ENCODE data around the gene CTTN. TPM values are rescaled to one million over a fixed set of nuclear protein-coding genes. Genes with fewer than 3 reads are reported as not detected.

Gene CTTN
- 0.98 and 1.3 TPM in 2 replicates for total RNA-seq

DNA sequence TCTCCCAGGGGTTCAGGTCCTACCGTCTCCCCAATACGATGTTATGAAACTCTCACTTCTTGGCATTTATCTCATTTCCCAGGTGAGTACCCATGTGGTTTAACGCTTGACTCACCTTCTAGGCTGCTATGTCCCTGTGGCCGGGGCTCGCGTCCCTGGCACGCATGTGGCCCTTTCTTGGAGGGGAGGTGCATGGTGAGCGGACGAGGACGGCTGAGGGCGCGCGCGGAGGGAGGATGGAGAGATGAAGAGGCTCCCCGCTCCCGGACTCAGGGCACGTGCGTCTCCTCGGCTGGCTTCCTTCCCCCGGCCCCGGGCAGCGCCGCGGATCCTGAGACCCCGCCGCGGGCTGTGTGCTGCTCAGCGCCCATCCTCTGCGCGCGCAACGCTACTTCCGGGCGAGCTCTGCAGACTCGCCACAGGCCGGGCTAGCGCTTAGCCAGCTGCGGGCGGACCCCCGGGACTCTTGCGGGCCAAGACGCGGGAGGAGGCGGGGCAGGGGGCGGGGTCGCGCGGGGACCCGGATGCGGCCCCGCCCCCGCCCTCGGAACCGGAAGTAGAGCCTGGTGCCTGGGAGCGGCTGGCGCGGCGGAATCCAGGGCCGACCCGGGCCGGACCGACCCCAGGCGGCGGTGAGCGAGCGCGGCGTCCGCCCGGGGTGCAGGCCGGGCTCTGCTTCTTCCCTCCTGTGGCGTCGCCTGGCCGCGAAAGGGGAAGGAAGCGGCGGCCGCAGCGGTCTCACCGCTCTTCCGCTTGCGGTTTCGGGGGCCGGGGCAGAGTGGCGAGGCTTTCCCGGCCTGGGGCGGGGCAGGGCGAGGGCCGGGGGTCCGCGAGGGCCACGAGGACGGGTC, at the start of gene CTTN:
CTTN (plus strand) TSS at position 547 of the 851 bp plus-strand sequence. CDS start 8,769 bp downstream, outside the sequence.
- intact Hi-C loops (cut with micrococcal nuclease), result loop anchor here (2.0 kb wide), 2 partner anchors 33 to 127 kb away; partner anchors contain the start of gene PPFIA1

DNA sequence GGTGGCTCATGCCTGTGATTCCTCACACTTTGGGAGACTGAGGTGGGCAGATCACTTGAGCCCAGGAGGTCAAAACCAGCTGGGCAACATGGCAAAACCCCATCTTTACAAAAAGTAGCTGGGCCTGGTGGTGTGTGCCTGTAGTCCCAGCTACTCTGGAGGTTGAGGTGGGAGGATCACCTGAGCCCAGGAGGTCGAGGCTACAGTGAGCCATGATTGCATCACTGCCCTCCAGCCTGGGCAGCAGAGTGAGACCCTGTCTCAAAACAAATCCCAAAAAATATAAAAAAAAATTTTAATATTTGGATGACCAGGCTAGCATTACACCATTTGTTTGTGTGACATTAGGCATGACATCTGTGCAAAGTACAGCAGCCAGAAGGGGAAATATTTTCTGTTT, 49.7 kb upstream of the CTTN start:
- intact Hi-C loops (cut with micrococcal nuclease), result no loop called here

DNA sequence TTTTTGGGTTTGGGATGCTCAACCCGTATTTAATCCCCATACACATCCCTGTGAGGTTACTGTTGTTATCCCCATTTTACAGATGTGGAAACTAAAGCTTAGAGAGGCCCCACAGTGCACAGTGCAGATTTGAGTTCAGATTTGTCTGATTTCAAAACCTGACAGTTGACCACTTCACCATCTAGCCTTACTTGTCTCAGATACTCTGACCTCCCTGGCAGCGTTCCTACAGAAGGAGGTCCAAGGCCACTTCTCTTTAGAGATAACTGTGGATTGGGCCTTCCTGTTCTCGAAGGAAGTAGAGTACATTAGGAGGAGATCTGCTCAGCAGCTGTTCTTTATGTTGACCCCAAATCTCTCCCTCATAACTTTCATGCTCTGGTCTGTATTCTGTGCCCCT, 46.7 kb upstream of the CTTN start:
- intact Hi-C loops (cut with micrococcal nuclease), result no loop called here

DNA sequence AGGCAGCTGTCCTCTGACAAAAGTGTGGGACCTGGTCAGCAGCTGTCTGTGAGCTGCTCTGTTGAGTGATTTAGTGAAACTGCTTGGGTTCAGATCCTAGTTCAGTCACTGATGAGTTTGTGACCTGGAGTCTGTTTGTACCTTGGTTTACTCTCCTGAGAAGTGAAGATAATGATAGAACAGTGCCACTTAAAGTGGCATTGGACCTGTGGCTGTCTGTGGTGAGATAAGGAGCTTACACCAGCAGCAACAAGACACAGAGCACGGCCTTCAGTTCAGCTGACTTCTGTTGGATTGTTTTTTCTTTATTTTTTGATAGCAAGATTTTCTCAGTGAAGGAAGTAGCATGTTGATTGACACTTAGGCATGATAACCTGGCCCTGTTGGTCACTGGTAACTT, 46.2 kb upstream of the CTTN start:
- intact Hi-C loops (cut with micrococcal nuclease), result no loop called here

DNA sequence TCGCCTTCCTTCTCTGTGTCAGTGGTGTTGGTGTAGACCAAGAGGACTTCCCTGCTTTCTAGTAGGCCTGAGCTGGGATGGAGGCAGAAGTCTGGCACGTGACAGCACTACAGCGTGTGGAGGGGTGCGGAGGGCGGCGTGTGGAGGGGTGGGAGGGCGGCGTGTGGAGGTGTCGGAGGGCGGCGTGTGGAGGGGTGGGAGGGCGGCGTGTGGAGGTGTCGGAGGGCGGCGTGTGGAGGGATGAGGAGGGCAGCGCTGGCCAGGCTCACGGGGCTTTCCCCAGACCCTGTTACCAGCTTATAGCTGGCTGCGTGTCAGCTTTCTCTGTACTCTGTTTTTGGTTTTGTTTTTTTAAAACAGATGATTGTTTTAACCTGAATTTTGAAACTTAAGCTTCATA, 45.7 kb upstream of the CTTN start:
- intact Hi-C loops (cut with micrococcal nuclease), result no loop called here

DNA sequence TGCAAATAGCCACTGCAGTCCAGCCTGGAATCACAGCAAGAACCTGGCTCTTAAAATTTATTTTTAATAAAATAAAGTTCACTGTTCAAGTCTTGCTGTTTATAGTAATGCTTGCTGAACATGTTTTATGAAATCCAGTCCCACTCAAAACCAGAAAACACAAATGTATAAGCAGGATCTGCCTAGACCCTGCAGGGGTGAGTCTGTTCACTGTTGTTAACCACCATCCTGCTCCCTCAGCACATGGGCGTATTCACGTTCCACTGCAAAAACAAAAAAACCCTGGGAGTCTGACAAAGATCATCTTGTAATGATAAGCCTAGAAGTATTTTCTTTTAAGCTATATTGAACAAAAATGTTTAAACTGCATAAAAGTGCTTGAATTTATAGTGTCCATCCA, 45.0 kb upstream of the CTTN start:
- intact Hi-C loops (cut with micrococcal nuclease), result no loop called here

DNA sequence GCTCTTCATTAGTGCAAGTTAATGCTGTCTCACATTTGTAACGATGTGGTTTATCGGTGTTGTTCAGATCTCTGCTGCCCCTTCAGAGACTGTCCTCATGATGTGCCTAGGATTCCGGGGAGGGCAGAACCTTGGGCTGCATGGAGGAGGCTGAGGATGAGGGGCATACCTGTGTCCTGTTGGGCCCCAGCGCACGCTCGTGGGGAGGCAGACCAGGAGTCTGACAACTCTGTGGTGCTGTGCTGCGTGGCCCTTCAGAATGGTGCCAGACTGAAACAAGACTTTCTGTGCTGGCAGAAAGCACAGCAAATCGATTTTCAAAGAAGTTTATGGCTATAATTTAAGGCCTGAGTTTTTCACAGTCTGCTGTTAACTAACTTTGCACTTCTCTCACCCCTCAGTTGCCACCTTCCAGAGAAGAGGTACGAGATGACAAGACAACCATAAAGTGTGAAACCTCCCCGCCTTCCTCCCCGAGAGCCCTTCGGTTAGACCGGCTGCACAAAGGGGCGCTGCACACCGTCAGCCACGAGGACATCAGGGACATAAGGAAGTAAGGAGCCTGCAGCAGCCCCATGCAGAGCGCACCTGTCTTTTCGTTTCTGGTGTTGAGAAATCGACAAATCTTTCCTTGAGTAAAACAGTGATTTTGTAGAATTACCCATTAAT, 44.3 kb upstream of the CTTN start:
- intact Hi-C loops (cut with micrococcal nuclease), result no loop called here

DNA sequence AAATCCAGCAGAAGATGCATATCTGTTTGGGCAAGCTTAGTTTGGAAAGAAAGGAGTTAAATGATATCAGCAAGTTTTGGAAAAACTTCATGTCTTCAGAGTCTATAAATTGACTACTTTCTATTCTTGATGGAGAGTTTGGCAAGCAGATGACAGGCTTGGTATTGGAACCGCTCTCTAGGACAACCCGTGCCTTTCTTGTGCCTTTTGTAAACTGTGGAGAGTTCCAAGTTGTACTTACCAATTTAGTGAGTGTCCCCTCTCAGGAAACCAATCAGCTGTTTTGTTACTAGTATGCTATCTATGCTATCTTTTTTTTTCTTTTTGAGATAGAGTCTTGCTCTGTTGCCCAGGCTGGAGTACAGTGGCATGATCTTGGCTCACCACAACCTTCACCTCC, 43.7 kb upstream of the CTTN start:
- intact Hi-C loops (cut with micrococcal nuclease), result no loop called here

DNA sequence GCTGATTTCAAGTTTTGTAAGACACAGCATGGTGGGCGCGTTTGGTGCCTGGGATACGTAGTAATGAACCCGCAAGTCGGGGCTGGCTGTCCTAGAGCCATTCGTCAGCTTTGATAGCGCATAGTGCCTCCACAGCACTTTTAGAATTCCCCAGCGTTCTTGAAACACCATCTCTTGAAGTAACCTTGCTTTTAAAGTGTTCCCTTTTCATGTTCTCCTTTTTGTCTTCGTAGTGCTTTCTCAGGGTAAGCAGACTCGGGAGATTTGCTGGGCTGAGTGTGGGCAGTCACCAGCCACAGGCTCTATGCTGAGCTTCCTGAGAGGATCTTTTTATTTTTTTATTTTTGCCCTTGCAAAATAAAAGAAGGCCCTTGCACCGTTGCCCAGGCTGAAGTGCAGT, 39.6 kb upstream of the CTTN start:
- intact Hi-C loops (cut with micrococcal nuclease), result no loop called here

DNA sequence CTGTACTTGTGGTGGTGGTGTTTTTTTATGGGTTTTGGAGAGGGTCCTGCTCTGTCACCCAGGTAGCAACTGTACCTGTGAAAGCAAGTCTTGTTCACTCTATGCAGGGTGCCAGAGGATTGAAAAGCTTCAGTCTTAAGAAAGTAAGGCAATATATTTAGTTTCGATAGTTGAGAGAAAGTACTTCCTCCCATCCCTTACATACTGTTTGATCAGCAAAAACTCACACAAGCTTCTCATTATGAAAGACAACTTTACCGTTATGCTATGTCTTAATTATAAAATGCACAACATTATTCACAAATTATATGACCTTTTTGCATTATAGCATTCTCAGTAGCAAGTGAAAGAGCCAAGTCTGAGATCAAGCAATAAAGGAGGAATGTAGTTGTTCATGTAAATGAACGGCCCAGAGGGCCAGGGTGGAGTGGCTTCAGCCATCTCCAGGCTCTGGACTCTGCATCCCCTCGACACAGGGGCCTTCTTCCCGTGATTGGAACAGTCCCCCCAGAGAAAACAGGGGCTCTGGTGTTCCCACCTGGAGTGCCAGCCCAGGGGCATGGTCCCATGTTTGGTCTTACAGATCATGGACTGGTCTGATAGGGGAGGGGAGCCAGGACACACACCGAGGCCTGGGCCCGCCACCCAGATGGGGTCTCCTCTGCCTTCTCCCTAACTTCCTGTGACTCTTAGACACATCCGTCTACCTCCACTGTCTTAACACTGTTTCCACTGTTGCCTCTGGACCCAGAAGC, 38.7 kb upstream of the CTTN start:
- intact Hi-C loops (cut with micrococcal nuclease), result no loop called here

DNA sequence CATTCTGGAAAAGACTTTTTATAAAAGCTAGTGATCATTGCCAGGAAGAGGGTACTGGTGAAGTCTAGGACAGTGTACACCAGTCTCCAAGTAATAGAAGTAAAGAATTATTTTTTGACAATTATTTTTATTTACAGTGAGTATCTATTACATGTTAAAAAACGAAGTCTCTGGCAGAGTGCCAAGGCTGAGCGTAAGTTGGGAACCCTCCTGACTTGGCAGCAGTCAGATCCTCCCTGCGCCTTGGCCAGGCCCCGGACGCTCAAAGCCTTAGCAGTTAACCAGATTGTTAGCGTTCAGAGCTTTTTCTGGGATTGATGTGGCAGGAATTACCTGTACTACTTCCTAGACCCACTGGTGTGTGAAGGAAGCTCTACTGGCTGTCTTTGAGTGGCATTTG, 38.1 kb upstream of the CTTN start:
- intact Hi-C loops (cut with micrococcal nuclease), result no loop called here

DNA sequence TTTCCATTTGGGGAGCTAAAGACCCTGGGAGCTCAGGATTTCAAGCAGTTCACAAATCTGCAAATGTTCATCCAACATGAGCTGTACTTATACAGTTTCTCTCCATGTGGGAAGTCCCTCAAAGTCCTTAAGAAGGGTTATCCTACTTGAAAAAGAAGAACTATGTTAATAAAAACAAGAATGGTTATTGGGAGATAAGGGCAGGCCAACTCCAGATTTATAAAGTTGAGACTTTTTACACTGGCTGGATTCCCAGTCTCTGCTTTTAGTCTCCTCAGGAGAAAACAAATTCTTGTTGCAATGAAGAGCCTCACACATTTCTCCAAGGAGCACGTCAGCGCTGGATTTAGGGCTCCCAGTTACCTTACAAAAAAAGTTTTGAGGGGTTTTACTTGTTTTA, 34.2 kb upstream of the CTTN start:
- intact Hi-C loops (cut with micrococcal nuclease), result loop anchor here (2.0 kb wide), 1 partner anchor 35 kb away; the partner anchor contains the start of gene CTTN

DNA sequence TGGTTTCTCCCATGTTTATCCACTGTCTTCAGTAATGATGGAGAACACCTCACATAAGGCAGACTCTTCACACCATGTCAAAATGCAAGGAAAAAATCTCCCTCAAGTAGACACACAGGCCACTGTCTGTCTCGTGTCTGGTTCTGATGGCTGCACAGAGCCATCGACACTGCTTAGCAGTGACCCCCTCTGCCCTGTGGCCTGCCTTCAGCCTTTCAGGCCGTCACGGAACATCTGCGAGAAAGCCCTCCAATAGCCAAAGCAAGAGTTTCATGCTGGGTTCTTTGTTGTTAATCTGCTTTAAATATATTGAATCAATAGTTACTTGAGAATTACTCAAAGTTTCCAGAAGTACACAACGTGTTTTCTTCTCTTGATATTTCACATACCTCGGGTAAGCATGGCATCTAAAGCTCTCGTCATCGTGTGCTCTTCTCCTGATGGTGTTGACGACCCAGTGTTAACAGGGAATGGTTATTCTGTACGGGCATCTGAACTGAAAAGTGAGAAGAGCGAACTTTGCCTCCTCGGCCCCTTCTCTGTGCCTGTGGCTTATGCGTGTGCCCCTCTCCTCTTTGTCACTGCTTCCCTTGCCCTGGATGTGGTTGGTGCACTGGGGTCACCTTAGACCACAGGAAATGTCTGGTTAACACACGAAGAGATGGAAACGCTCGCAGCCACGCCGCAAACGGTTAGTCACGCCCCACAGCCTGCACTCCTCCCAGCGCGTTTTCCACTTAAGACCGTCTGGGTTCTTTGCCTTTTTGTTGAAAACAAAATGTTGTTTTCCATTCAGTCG, 33.4 kb upstream of the CTTN start:
- intact Hi-C loops (cut with micrococcal nuclease), result loop anchor here (2.0 kb wide), 1 partner anchor 34 kb away; the partner anchor contains the start of gene CTTN

DNA sequence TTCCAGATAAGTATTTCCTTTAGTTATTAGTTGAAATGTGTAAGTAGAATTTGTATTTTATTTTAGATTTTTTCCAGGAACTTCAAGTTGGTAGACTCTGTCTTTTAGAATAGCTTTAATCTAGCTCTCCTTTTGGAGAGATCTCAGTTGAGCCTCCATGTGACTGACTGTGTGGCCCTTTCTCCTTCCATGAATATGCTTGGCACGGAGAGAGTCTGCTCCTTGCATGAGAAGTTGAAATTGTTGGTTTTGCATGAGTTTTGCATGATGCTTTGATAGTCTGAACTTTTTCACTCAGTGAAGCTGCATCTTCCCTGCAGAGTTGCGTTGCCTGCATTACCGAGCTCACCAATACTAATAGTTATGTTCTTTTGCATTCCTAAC, 32.8 kb upstream of the CTTN start:
- intact Hi-C loops (cut with micrococcal nuclease), result loop anchor here (2.0 kb wide), 1 partner anchor 33 kb away; the partner anchor contains the start of gene CTTN

DNA sequence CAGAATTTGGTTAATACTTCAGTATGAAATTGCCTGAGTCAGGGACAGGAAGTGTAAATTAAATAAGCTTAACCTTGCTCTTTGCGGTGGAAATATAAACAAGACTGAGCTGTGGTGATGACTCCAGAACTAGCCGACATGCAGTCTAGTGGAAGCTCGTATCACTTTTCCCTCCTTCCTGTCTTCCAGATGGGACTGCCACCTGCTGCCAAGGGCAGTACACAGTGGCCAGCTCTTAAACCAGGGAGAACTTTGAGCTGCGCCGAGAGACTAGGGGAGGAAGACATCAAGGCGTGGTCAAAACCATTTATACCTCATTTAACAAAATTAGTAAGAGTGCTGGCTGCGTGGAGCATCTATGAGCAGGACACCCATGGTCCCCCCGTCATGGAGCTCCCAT, 31.3 kb upstream of the CTTN start:
- intact Hi-C loops (cut with micrococcal nuclease), result no loop called here

DNA sequence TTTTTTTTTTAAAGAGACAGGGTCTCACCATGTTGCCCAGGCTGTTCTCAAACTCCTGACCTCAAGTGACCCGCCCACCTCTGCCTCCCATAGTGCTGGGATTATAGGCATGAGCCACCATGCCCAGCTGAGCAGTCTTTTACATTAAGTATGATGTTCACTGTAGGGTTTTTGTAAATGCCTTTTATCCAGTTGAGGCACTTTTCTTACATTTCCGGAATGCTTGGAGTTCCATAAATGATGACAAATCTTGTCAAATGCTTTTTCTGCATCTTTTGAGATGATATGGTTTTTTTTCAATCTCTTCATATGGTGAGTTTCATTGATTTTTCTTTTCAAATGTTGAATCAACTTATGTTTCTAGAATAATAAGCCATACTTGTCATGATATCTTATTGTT, 29.4 kb upstream of the CTTN start:
- intact Hi-C loops (cut with micrococcal nuclease), result no loop called here

DNA sequence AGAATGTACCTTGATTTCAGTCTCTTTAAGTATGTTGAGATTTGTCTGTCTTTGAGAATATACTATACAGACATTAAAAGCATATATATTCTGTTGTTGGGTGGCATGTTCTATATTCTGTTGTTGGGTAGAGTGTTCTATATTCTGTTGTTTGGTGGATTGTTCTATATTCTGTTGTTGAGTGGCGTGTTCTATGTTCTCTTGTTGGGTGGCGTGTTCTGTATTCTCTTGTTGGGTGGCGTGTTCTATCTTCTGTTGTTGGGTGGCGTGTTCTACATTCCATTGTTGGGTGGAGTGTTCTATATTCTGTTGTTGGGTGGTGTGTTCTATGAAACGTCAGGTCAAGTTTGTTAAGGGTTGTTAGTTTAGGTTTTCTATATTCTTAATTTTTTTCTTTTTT, 27.1 kb upstream of the CTTN start:
- intact Hi-C loops (cut with micrococcal nuclease), result no loop called here

DNA sequence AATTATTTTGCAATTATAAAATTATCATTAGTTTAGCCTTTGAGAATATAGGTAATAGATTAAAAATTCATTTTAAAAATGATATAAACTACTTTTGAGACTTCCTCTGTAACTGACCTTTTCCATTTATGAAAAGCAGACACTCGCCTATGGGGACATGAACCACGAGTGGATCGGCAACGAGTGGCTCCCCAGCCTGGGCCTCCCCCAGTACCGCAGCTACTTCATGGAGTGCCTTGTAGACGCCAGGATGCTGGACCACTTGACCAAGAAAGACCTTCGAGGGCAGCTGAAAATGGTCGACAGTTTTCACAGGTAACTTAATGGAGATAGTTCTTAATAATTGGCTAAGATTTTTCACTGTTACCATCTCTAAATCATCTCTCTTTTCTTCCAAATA, 26.3 kb upstream of the CTTN start:
- intact Hi-C loops (cut with micrococcal nuclease), result no loop called here

DNA sequence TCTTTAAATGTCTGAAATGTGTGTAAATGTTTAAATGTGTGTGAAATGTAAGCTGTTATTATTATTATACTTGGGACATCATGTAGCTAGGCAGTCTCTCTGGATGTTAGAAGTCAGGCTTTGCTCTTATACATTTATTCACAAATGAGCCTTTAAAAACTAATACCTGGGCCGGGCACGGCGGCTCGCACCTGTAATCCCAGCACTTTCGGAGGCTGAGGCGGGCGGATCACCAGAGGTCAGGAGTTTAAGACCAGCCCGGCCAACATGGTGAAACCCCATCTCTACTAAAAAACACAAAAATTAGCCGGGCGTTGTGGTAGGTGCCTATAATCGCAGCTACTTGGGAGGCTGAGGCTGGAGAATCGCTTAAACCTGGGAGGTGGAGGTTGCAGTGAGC, 21.7 kb upstream of the CTTN start:
- intact Hi-C loops (cut with micrococcal nuclease), result no loop called here

DNA sequence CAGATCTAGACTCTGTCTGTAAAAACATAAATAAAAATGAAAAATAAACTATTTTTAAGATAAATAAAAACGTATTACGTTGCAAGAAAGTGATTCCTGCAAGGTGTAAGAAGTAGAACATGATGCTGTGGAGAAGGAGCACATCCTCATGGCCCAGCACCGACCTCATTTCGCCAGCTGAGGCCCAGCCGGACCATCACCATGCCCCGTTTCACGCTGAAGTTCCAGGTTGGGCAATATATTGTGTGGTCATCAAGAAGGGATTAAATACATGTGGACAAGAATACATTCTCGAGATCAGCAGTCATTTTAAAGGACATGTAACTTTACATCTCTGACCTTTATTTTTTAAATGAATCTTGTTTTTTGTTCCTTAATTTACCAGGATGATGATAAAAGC, 20.7 kb upstream of the CTTN start:
- intact Hi-C loops (cut with micrococcal nuclease), result no loop called here

DNA sequence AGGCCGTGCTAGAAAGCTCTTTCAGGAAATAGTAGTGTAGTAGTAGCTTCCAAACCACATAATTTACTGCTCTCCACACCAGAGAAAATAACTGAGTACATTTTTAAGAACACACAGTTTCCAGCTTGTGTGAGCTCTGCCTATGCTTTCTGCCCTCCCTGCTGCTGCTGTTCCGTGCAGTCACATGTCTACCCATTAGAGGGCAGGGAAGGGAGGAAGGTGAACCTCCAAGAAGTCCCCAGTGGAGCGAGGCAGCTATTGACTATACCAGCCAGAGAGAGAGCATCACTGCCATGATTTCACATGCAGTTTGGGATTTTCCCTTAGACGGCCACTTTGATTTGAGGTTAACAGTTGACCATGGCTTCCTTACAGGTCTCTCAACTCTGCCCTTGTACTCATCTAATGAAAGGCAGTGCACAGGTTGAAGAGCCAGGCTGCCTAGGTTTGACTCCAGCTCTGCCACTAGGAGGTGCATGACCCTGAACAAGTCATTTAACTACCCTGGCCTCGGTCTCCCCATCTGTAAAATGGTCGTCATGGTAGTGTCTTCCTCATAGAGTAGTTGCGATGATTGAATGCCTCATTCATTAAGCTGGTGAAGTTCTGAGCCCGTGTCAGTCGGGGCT, 19.7 kb upstream of the CTTN start:
- intact Hi-C loops (cut with micrococcal nuclease), result no loop called here
